ENCODE measurements around the gene SRPK3.

SRPK3 gene

GRCh38 chrX:153802513-153803045 lies 21.7 kb downstream of the SRPK3 start:
- peaks cover 4 to 5% of the 10 kb centered on the region in 2 donors for H3K36me3 ChIP-seq (ENCODE audit: control insufficient read depth in 2 of 2, insufficient read depth in 2 of 2, low read length in 2 of 2)

GRCh38 chrX:153803211-153804099 lies 22.6 kb downstream of the SRPK3 start:
- Histone ChIP-seq H3K9me3 (ENCODE audit: control insufficient read depth in 2 of 2, low read length in 2 of 2) (no peaks in the 10 kb centered on the region), H3K4me1 (ENCODE audit: control insufficient read depth, insufficient read depth, low read length) (no peaks in the 10 kb centered on the region), H3K27me3 (ENCODE audit: control insufficient read depth in 1 of 2, insufficient read depth in 2 of 2, low read length in 2 of 2) (peaks cover 0 to 4% of the 10 kb centered on the region in 2 donors), H3K4me3 (ENCODE audit: low read length in 2 of 2) (no peak overlapping the region), H3K36me3 (ENCODE audit: control insufficient read depth in 2 of 2, insufficient read depth in 2 of 2, low read length in 2 of 2) (peaks cover 0 to 2% of the 10 kb centered on the region in 2 donors), H3K9ac (ENCODE audit: low read length in 2 of 2) (no peak overlapping the region), H3K27ac (ENCODE audit: low read length) (no peak overlapping the region)

More at GRCh38 chrX:153802513-153803045, 21.7 kb downstream of the SRPK3 start:
- Histone ChIP-seq H3K4me1 (ENCODE audit: control insufficient read depth, insufficient read depth, low read length) (no peaks in the 10 kb centered on the region), H3K9ac (ENCODE audit: low read length in 2 of 2) (no peak overlapping the region), H3K27me3 (ENCODE audit: control insufficient read depth in 1 of 2, insufficient read depth in 2 of 2, low read length in 2 of 2) (peaks cover 0 to 4% of the 10 kb centered on the region in 2 donors), H3K27ac (ENCODE audit: low read length) (no peak overlapping the region), H3K4me3 (ENCODE audit: low read length in 2 of 2) (no peak overlapping the region), H3K9me3 (ENCODE audit: control insufficient read depth in 2 of 2, low read length in 2 of 2) (no peaks in the 10 kb centered on the region)

GRCh38 chrX:153804100-153804595 lies 23.3 kb downstream of the SRPK3 start:
- no peaks in the 10 kb centered on the region for H3K9me3 ChIP-seq (ENCODE audit: control insufficient read depth in 2 of 2, low read length in 2 of 2)
- no peak overlapping the region for H3K9ac ChIP-seq (ENCODE audit: low read length in 2 of 2)
- no peak overlapping the region for H3K27ac ChIP-seq (ENCODE audit: low read length)
- peaks cover 0 to 5% of the 10 kb centered on the region in 2 donors for H3K27me3 ChIP-seq (ENCODE audit: control insufficient read depth in 1 of 2, insufficient read depth in 2 of 2, low read length in 2 of 2)
- no peak overlapping the region for H3K4me3 ChIP-seq (ENCODE audit: low read length in 2 of 2)
- H3K36me3 ChIP-seq (ENCODE audit: control insufficient read depth in 2 of 2, insufficient read depth in 2 of 2, low read length in 2 of 2) = peaks cover 0 to 1% of the 10 kb centered on the region in 2 donors
- no peaks in the 10 kb centered on the region for H3K4me1 ChIP-seq (ENCODE audit: control insufficient read depth, insufficient read depth, low read length)

GRCh38 chrX:153804621-153805020 lies 23.8 kb downstream of the SRPK3 start:
- Histone ChIP-seq H3K36me3 (ENCODE audit: control insufficient read depth in 2 of 2, insufficient read depth in 2 of 2, low read length in 2 of 2) (no peaks in the 10 kb centered on the region), H3K4me1 (ENCODE audit: control insufficient read depth, insufficient read depth, low read length) (no peaks in the 10 kb centered on the region), H3K9ac (ENCODE audit: low read length in 2 of 2) (no peak overlapping the region), H3K9me3 (ENCODE audit: control insufficient read depth in 2 of 2, low read length in 2 of 2) (no peaks in the 10 kb centered on the region), H3K27ac (ENCODE audit: low read length) (no peak overlapping the region), H3K27me3 (ENCODE audit: control insufficient read depth in 1 of 2, insufficient read depth in 2 of 2, low read length in 2 of 2) (peaks cover 0 to 5% of the 10 kb centered on the region in 2 donors), H3K4me3 (ENCODE audit: low read length in 2 of 2) (no peak overlapping the region)

- no peaks in the 10 kb centered on the region for H3K36me3 ChIP-seq (ENCODE audit: control insufficient read depth in 2 of 2, insufficient read depth in 2 of 2, low read length in 2 of 2)
- no peak overlapping the region for H3K27ac ChIP-seq (ENCODE audit: low read length)
Observed at GRCh38 chrX:153805436-153805835, 24.6 kb downstream of the SRPK3 start.

GRCh38 chrX:153806999-153807575 lies 26.2 kb downstream of the SRPK3 start:
- H3K4me3 ChIP-seq (ENCODE audit: low read length in 2 of 2) = no peak overlapping the region
- no peaks in the 10 kb centered on the region for H3K9me3 ChIP-seq (ENCODE audit: control insufficient read depth in 2 of 2, low read length in 2 of 2)
- H3K9ac ChIP-seq (ENCODE audit: low read length in 2 of 2) = no peak overlapping the region
- no peaks in the 10 kb centered on the region for H3K36me3 ChIP-seq (ENCODE audit: control insufficient read depth in 2 of 2, insufficient read depth in 2 of 2, low read length in 2 of 2)
- no peak overlapping the region for H3K27ac ChIP-seq (ENCODE audit: low read length)
- peaks cover 0 to 2% of the 10 kb centered on the region in 2 donors for H3K27me3 ChIP-seq (ENCODE audit: control insufficient read depth in 1 of 2, insufficient read depth in 2 of 2, low read length in 2 of 2)
- no peaks in the 10 kb centered on the region for H3K4me1 ChIP-seq (ENCODE audit: control insufficient read depth, insufficient read depth, low read length)

More at GRCh38 chrX:153805436-153805835, 24.6 kb downstream of the SRPK3 start:
- H3K4me3 ChIP-seq (ENCODE audit: low read length in 2 of 2) = no peak overlapping the region
- H3K27me3 ChIP-seq (ENCODE audit: control insufficient read depth in 1 of 2, insufficient read depth in 2 of 2, low read length in 2 of 2) = peaks cover 0 to 5% of the 10 kb centered on the region in 2 donors
- no peaks in the 10 kb centered on the region for H3K4me1 ChIP-seq (ENCODE audit: control insufficient read depth, insufficient read depth, low read length)
- no peak overlapping the region for H3K9ac ChIP-seq (ENCODE audit: low read length in 2 of 2)
- H3K9me3 ChIP-seq (ENCODE audit: control insufficient read depth in 2 of 2, low read length in 2 of 2) = no peaks in the 10 kb centered on the region

GRCh38 chrX:153807976-153808375 lies 27.1 kb downstream of the SRPK3 start:
- Histone ChIP-seq H3K4me1 (ENCODE audit: control insufficient read depth, insufficient read depth, low read length) (no peaks in the 10 kb centered on the region), H3K9ac (ENCODE audit: low read length in 2 of 2) (no peak overlapping the region), H3K4me3 (ENCODE audit: low read length in 2 of 2) (no peak overlapping the region), H3K36me3 (ENCODE audit: control insufficient read depth in 2 of 2, insufficient read depth in 2 of 2, low read length in 2 of 2) (no peaks in the 10 kb centered on the region), H3K27me3 (ENCODE audit: control insufficient read depth in 1 of 2, insufficient read depth in 2 of 2, low read length in 2 of 2) (peaks cover 0 to 2% of the 10 kb centered on the region in 2 donors), H3K9me3 (ENCODE audit: control insufficient read depth in 2 of 2, low read length in 2 of 2) (no peaks in the 10 kb centered on the region), H3K27ac (ENCODE audit: low read length) (no peak overlapping the region)

GRCh38 chrX:153812220-153812619 lies 31.4 kb downstream of the SRPK3 start:
- no peaks in the 10 kb centered on the region for H3K9me3 ChIP-seq (ENCODE audit: control insufficient read depth in 2 of 2, low read length in 2 of 2)
- H3K27me3 ChIP-seq (ENCODE audit: control insufficient read depth in 1 of 2, insufficient read depth in 2 of 2, low read length in 2 of 2) = peaks cover 0 to 2% of the 10 kb centered on the region in 2 donors
- no peak overlapping the region for H3K27ac ChIP-seq (ENCODE audit: low read length)
- H3K9ac ChIP-seq (ENCODE audit: low read length in 2 of 2) = no peak overlapping the region
- H3K4me3 ChIP-seq (ENCODE audit: low read length in 2 of 2) = no peak overlapping the region
- no peaks in the 10 kb centered on the region for H3K4me1 ChIP-seq (ENCODE audit: control insufficient read depth, insufficient read depth, low read length)
- no peaks in the 10 kb centered on the region for H3K36me3 ChIP-seq (ENCODE audit: control insufficient read depth in 2 of 2, insufficient read depth in 2 of 2, low read length in 2 of 2)

- Histone ChIP-seq H3K27me3 (ENCODE audit: control insufficient read depth in 1 of 2, insufficient read depth in 2 of 2, low read length in 2 of 2) (peaks cover 0 to 7% of the 10 kb centered on the region in 2 donors), H3K4me3 (ENCODE audit: low read length in 2 of 2) (no peak overlapping the region), H3K9me3 (ENCODE audit: control insufficient read depth in 2 of 2, low read length in 2 of 2) (no peaks in the 10 kb centered on the region), H3K9ac (ENCODE audit: low read length in 2 of 2) (no peak overlapping the region), H3K4me1 (ENCODE audit: control insufficient read depth, insufficient read depth, low read length) (no peaks in the 10 kb centered on the region), H3K27ac (ENCODE audit: low read length) (no peak overlapping the region), H3K36me3 (ENCODE audit: control insufficient read depth in 2 of 2, insufficient read depth in 2 of 2, low read length in 2 of 2) (no peaks in the 10 kb centered on the region)
Observed at GRCh38 chrX:153813161-153813560, 32.3 kb downstream of the SRPK3 start.

GRCh38 chrX:153814591-153815315 lies 33.9 kb downstream of the SRPK3 start:
- no peak overlapping the region for H3K9ac ChIP-seq (ENCODE audit: low read length in 2 of 2)
- no peaks in the 10 kb centered on the region for H3K9me3 ChIP-seq (ENCODE audit: control insufficient read depth in 2 of 2, low read length in 2 of 2)
- peaks cover 0 to 10% of the 10 kb centered on the region in 2 donors for H3K27me3 ChIP-seq (ENCODE audit: control insufficient read depth in 1 of 2, insufficient read depth in 2 of 2, low read length in 2 of 2)
- no peaks in the 10 kb centered on the region for H3K4me1 ChIP-seq (ENCODE audit: control insufficient read depth, insufficient read depth, low read length)
- H3K27ac ChIP-seq (ENCODE audit: low read length) = no peak overlapping the region
- no peak overlapping the region for H3K4me3 ChIP-seq (ENCODE audit: low read length in 2 of 2)
- no peaks in the 10 kb centered on the region for H3K36me3 ChIP-seq (ENCODE audit: control insufficient read depth in 2 of 2, insufficient read depth in 2 of 2, low read length in 2 of 2)

Data from stomach smooth muscle (tissue), 2 donors.